Liver (tissue), 9 donors: Measurements from ENCODE around the gene TBC1D13. TPM values are rescaled to one million over a fixed set of nuclear protein-coding genes. Genes with fewer than 3 reads are reported as not detected.

Experiments
- DNase-seq: peaks from one replicate; pipeline ENCODE4 v3.0.0-alpha.2; 2017; ENCODE audit warnings: low spot score
- H3K27ac ChIP-seq, 2 donors: one replicate each; pipeline ENCODE4 v1.7.0; 2013; ENCODE audit warnings: inconsistent platforms in 2 of 2, low read length in 2 of 2, control low read depth in 1 of 2, low read depth in 1 of 2, mild to moderate bottlenecking in 1 of 2
- H3K27me3 ChIP-seq, 4 donors: one replicate each; pipeline versions ENCODE4 v1.6.1 to v1.7.0; 2013; ENCODE audit warnings: low read length in 3 of 4, inconsistent platforms in 1 of 4, mild to moderate bottlenecking in 1 of 4, moderate library complexity in 1 of 4; ENCODE audit not compliant: control insufficient read depth in 4 of 4, insufficient read depth in 4 of 4
- H3K36me3 ChIP-seq, 4 donors: one replicate each; pipeline versions ENCODE4 v1.6.1 to v1.7.0; 2013; ENCODE audit warnings: low read length in 3 of 4, mild to moderate bottlenecking in 3 of 4, low read depth in 1 of 4, moderate library complexity in 1 of 4; ENCODE audit not compliant: control insufficient read depth in 4 of 4, insufficient read depth in 3 of 4
- H3K4me1 ChIP-seq, 4 donors: one replicate each; pipeline versions ENCODE4 v1.6.1 to v1.7.0; 2013; ENCODE audit warnings: low read length in 3 of 4, mild to moderate bottlenecking in 3 of 4, moderate library complexity in 1 of 4; ENCODE audit not compliant: control insufficient read depth in 4 of 4, insufficient read depth in 4 of 4
- H3K4me3 ChIP-seq, 3 donors: one replicate each; pipeline versions ENCODE4 v1.6.1 to v1.7.0; 2013; ENCODE audit warnings: low read length in 3 of 3, control low read depth in 1 of 3, low read depth in 1 of 3, mild to moderate bottlenecking in 1 of 3
- H3K9ac ChIP-seq, 2 donors: one replicate each; pipeline ENCODE4 v1.7.0; 2013; ENCODE audit warnings: low read length in 2 of 2, mild to moderate bottlenecking in 2 of 2, moderate library complexity in 2 of 2, control low read depth in 1 of 2, low read depth in 1 of 2
- H3K9me3 ChIP-seq, 4 donors: one replicate each; pipeline versions ENCODE4 v1.6.1 to v1.7.0; 2013; ENCODE audit warnings: low read length in 3 of 4; ENCODE audit not compliant: control insufficient read depth in 4 of 4
- EGR1 ChIP-seq, 2 donors: IDR thresholded peaks; 2 replicates each; pipeline ENCODE4 v1.6.1; 2016 to 2018; ENCODE audit warnings: antibody characterized with exemption in 2 of 2, low read depth in 2 of 2
- FOXA1 ChIP-seq: IDR thresholded peaks from 2 replicates; pipeline ENCODE4 v1.6.1; 2016; ENCODE audit warnings: antibody characterized with exemption
- FOXA2 ChIP-seq: IDR thresholded peaks from 2 replicates; pipeline ENCODE4 v1.6.1; 2016; ENCODE audit warnings: antibody characterized with exemption
- GABPA ChIP-seq, 2 donors: IDR thresholded peaks in 1 of 2; conservative IDR thresholded peaks in 1 of 2; 2 replicates each; pipeline ENCODE4 v1.6.1; 2016; ENCODE audit warnings: antibody characterized with exemption in 2 of 2, mild to moderate bottlenecking in 1 of 2, moderate library complexity in 1 of 2
- HNF4A ChIP-seq, 2 donors: conservative IDR thresholded peaks; 2 replicates each; pipeline ENCODE4 v1.6.1; 2016; ENCODE audit warnings: antibody characterized with exemption in 2 of 2, mild to moderate bottlenecking in 2 of 2
- HNF4G ChIP-seq: IDR thresholded peaks from 2 replicates; pipeline ENCODE4 v1.6.1; 2016; ENCODE audit warnings: antibody characterized with exemption
- JUND ChIP-seq, 2 donors: IDR thresholded peaks; 2 replicates each; pipeline ENCODE4 v1.6.1; 2016; ENCODE audit warnings: antibody characterized with exemption in 2 of 2
- NR2F2 ChIP-seq: IDR thresholded peaks from 2 replicates; pipeline ENCODE4 v1.6.1; 2016; ENCODE audit warnings: antibody characterized with exemption
- RAD21 ChIP-seq, 2 donors: IDR thresholded peaks; 2 replicates each; pipeline ENCODE4 v1.6.1; 2016; ENCODE audit warnings: antibody characterized with exemption in 2 of 2, mild to moderate bottlenecking in 2 of 2
- RXRA ChIP-seq, 2 donors: IDR thresholded peaks; 2 replicates each; pipeline ENCODE4 v1.6.1; 2017 to 2018; ENCODE audit warnings: antibody characterized with exemption in 2 of 2, mild to moderate bottlenecking in 1 of 2
- TAF1 ChIP-seq: conservative IDR thresholded peaks from 2 replicates; pipeline ENCODE4 v1.6.1; 2016; ENCODE audit warnings: antibody characterized with exemption, mild to moderate bottlenecking
- YY1 ChIP-seq: IDR thresholded peaks from 2 replicates; pipeline ENCODE4 v1.6.1; 2016; ENCODE audit warnings: antibody characterized with exemption, mild to moderate bottlenecking
- WGBS: extraction: QIAGEN DNeasy Blood & Tissue Kit; methylation state at CpG from one replicate; pipeline ENCODE4 v1.1.7; 2013; 5-methylcytosine and 5-hydroxymethylcytosine counted together
- polyA plus RNA-seq, 2 donors: library from polyadenylated mRNA; stranded (reverse) in 1 of 2; unstranded in 1 of 2; fragments of 200-250 nt in 1 of 2; fragments of >200 nt in 1 of 2; fragmentation: Nextera tagmentation in 1 of 2; extraction: Ambion mirVana in 1 of 2; gene quantifications; one replicate each; pipeline versions ENCODE4 v1.2.1 to v1.2.3, GENCODE V29; 2013 to 2015
- total RNA-seq, 2 donors: library from RNA; depleted of rRNA; stranded (reverse); fragments of >200 nt; gene quantifications; one replicate each; pipeline ENCODE4 v1.2.3, GENCODE V29; 2014
- TF ChIP-seq, protein P1 (sequence below): IDR thresholded peaks from 2 replicates; pipeline ENCODE4 v1.6.1; 2016; ENCODE audit warnings: antibody characterized with exemption
- TF ChIP-seq, protein P2 (sequence below): IDR thresholded peaks from 2 replicates; pipeline ENCODE4 v1.6.1; 2016; ENCODE audit warnings: antibody characterized with exemption, mild to moderate bottlenecking
- TF ChIP-seq, protein P3 (sequence below): fragments of 150-350 bp; IDR thresholded peaks from 2 replicates; pipeline ENCODE4 v1.5.1; 2017; ENCODE audit warnings: improper control_type of control experiment, low read depth, low read length; ENCODE audit not compliant: missing input control
- TF ChIP-seq, protein P4 (sequence below): IDR thresholded peaks from 2 replicates; pipeline ENCODE4 v1.6.1; 2016; ENCODE audit warnings: antibody characterized with exemption
- donor health status: healthy.
- donor health status: healthy.
- donor health status: healthy.
- donor health status: healthy.
- donor health status: healthy.

Gene TBC1D13
- total and polyA plus RNA-seq, 4 donors = 6.3 to 11.7 (median 8.0) TPM

- Histone ChIP-seq H3K9me3 (no peaks in the 10 kb centered on the region), H3K4me1 (peaks cover 3 to 26% (median 17%) of the 10 kb centered on the region in 4 donors), H3K4me3 (peak overlapping the region; percentile 80 to 92 (median 90)), H3K27ac (peak overlapping the region; percentile 80 to 88), H3K36me3 (peaks cover 0 to 17% (median 5%) of the 10 kb centered on the region in 4 donors), H3K9ac (peak overlapping the region; percentile 3 to 18), H3K27me3 (no peaks in the 10 kb centered on the region)
- TF ChIP-seq FOXA1 (no peak), RAD21 (IDR thresholded peaks at IDR 0.05) (no peak), HNF4A (conservative IDR thresholded peaks at IDR 0.05) (no peak), YY1 (no peak), FOXA2 (no peak), GABPA (IDR thresholded peaks at IDR 0.05 in 1 of 2, conservative IDR thresholded peaks at IDR 0.05 in 1 of 2) (no peak), NR2F2 (no peak)
- TF ChIP-seq, protein P1, sequence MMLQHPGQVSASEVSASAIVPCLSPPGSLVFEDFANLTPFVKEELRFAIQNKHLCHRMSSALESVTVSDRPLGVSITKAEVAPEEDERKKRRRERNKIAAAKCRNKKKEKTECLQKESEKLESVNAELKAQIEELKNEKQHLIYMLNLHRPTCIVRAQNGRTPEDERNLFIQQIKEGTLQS = no peak
- DNase-seq = no peak
- 1% methylated on average over 7 of the region's 7 CpGs for WGBS
Measured at GRCh38 chr9:128787659-128788058, 606 bp downstream of the TBC1D13 start.

- no peak overlapping the region for H3K4me3 ChIP-seq
- TF ChIP-seq EGR1 (IDR thresholded peaks at IDR 0.05; ENCODE audit: low read depth in 2 of 2) (no peak), HNF4G (no peak), RXRA (IDR thresholded peaks at IDR 0.05) (no peak)
- TF ChIP-seq, protein P2, sequence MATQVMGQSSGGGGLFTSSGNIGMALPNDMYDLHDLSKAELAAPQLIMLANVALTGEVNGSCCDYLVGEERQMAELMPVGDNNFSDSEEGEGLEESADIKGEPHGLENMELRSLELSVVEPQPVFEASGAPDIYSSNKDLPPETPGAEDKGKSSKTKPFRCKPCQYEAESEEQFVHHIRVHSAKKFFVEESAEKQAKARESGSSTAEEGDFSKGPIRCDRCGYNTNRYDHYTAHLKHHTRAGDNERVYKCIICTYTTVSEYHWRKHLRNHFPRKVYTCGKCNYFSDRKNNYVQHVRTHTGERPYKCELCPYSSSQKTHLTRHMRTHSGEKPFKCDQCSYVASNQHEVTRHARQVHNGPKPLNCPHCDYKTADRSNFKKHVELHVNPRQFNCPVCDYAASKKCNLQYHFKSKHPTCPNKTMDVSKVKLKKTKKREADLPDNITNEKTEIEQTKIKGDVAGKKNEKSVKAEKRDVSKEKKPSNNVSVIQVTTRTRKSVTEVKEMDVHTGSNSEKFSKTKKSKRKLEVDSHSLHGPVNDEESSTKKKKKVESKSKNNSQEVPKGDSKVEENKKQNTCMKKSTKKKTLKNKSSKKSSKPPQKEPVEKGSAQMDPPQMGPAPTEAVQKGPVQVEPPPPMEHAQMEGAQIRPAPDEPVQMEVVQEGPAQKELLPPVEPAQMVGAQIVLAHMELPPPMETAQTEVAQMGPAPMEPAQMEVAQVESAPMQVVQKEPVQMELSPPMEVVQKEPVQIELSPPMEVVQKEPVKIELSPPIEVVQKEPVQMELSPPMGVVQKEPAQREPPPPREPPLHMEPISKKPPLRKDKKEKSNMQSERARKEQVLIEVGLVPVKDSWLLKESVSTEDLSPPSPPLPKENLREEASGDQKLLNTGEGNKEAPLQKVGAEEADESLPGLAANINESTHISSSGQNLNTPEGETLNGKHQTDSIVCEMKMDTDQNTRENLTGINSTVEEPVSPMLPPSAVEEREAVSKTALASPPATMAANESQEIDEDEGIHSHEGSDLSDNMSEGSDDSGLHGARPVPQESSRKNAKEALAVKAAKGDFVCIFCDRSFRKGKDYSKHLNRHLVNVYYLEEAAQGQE = no peak
- H3K27me3 ChIP-seq = no peaks in the 10 kb centered on the region
- peaks cover 3 to 34% (median 25%) of the 10 kb centered on the region in 4 donors for H3K4me1 ChIP-seq
- H3K27ac ChIP-seq = no peak overlapping the region
- H3K9me3 ChIP-seq = no peaks in the 10 kb centered on the region
- peaks cover 0 to 19% (median 6%) of the 10 kb centered on the region in 4 donors for H3K36me3 ChIP-seq
- 96% methylated on average over 1 of the region's 1 CpG for WGBS
- H3K9ac ChIP-seq = peak overlapping the region in 1 of 2 donors; percentile 3
- no peak for DNase-seq
Measured at GRCh38 chr9:128788445-128788844, 1.4 kb downstream of the TBC1D13 start.

DNA sequence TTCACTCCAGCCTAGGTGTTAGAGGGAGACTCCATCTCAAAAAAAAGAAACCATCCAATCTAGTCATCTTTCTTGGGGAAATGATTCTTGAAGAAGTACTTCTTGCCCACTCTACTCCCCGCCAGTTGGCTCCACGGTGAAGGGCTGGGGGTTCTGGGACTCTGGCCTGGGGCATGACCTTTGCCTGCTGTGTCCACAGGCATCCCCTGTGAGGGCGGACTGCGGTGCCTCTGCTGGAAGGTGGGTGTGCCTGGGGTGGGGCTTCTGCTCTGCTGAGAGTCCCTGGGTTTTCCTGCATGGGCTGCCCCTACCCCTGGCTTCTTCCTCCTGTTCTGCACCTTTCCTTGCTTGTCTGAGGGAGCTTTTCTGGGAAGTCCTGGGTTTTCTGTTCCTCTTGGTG, 3.5 kb downstream of the TBC1D13 start:
- 83% methylated on average over 4 of the region's 4 CpGs for WGBS
- Histone ChIP-seq H3K9me3 (no peaks in the 10 kb centered on the region), H3K9ac (no peak overlapping the region), H3K4me1 (peaks cover 3 to 44% (median 31%) of the 10 kb centered on the region in 4 donors), H3K27ac (no peak overlapping the region), H3K36me3 (peaks cover 2 to 24% (median 6%) of the 10 kb centered on the region in 4 donors), H3K4me3 (no peak overlapping the region), H3K27me3 (no peaks in the 10 kb centered on the region)
- DNase-seq = no peak
- TF ChIP-seq RXRA (IDR thresholded peaks at IDR 0.05) = no peak
- TF ChIP-seq FOXA2 = no peak
- no peak for TF ChIP-seq TAF1
- no peak for TF ChIP-seq YY1
- TF ChIP-seq GABPA (IDR thresholded peaks at IDR 0.05 in 1 of 2, conservative IDR thresholded peaks at IDR 0.05 in 1 of 2) = no peak
- TF ChIP-seq HNF4A (conservative IDR thresholded peaks at IDR 0.05) = no peak
- TF ChIP-seq HNF4G = no peak
- TF ChIP-seq JUND (IDR thresholded peaks at IDR 0.05) = no peak
- no peak for TF ChIP-seq FOXA1
- TF ChIP-seq NR2F2 = no peak
- TF ChIP-seq EGR1 (IDR thresholded peaks at IDR 0.05; ENCODE audit: low read depth in 2 of 2) = no peak
- TF ChIP-seq, protein P3, sequence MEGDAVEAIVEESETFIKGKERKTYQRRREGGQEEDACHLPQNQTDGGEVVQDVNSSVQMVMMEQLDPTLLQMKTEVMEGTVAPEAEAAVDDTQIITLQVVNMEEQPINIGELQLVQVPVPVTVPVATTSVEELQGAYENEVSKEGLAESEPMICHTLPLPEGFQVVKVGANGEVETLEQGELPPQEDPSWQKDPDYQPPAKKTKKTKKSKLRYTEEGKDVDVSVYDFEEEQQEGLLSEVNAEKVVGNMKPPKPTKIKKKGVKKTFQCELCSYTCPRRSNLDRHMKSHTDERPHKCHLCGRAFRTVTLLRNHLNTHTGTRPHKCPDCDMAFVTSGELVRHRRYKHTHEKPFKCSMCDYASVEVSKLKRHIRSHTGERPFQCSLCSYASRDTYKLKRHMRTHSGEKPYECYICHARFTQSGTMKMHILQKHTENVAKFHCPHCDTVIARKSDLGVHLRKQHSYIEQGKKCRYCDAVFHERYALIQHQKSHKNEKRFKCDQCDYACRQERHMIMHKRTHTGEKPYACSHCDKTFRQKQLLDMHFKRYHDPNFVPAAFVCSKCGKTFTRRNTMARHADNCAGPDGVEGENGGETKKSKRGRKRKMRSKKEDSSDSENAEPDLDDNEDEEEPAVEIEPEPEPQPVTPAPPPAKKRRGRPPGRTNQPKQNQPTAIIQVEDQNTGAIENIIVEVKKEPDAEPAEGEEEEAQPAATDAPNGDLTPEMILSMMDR = no peak
- TF ChIP-seq RAD21 (IDR thresholded peaks at IDR 0.05) = no peak
- TF ChIP-seq, protein P2 = no peak
- TF ChIP-seq, protein P4, sequence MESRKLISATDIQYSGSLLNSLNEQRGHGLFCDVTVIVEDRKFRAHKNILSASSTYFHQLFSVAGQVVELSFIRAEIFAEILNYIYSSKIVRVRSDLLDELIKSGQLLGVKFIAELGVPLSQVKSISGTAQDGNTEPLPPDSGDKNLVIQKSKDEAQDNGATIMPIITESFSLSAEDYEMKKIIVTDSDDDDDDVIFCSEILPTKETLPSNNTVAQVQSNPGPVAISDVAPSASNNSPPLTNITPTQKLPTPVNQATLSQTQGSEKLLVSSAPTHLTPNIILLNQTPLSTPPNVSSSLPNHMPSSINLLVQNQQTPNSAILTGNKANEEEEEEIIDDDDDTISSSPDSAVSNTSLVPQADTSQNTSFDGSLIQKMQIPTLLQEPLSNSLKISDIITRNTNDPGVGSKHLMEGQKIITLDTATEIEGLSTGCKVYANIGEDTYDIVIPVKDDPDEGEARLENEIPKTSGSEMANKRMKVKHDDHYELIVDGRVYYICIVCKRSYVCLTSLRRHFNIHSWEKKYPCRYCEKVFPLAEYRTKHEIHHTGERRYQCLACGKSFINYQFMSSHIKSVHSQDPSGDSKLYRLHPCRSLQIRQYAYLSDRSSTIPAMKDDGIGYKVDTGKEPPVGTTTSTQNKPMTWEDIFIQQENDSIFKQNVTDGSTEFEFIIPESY = no peak
